ENCODE measurements around the gene MARF1. TPM values are rescaled to one million over a fixed set of nuclear protein-coding genes. Genes with fewer than 3 reads are reported as not detected.
"Not testable (repeated sequence)": the region's sequence is repeated elsewhere in the genome, so short reads cannot be mapped to it uniquely, and the experiment has no call there.

Gene MARF1
- total RNA-seq, 1 donor from 2014 or later: 16.0 TPM

DNA sequence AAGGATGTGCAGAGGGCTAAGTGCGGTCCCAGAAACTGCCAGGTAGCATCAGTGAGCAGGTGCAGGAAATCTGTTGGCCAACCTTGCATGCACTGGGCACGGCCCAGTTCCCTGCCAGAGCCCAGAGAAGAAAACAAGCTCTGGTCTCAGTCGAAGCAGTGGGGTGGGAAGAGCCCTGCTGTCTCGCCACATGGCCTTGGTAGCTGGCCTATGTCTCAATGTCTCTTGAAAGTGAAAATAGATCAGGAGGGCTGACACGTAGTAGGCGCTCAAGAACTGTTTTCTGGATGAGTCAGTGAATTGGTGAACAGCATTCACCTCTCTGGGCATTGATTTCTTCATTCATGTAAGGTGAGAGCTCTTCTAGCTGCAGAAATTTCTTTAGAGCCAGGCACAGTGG is 90.4 kb downstream of the MARF1 start:
- DNase-seq (ENCODE audit: low spot score in 2 of 2): no peak
- intact Hi-C loops (cut with DNase I): no loop called here
- Histone ChIP-seq H3K27me3 (no peaks in the 10 kb centered on the region), H3K4me1 (no peaks in the 10 kb centered on the region), H3K36me3 (peaks cover 0 to 8% of the 10 kb centered on the region in 2 donors), H3K4me3 (no peak overlapping the region), H3K27ac (no peak overlapping the region), H3K9me3 (no peaks in the 10 kb centered on the region)
- no peak for TF ChIP-seq CTCF (IDR thresholded peaks at IDR 0.05)

DNA sequence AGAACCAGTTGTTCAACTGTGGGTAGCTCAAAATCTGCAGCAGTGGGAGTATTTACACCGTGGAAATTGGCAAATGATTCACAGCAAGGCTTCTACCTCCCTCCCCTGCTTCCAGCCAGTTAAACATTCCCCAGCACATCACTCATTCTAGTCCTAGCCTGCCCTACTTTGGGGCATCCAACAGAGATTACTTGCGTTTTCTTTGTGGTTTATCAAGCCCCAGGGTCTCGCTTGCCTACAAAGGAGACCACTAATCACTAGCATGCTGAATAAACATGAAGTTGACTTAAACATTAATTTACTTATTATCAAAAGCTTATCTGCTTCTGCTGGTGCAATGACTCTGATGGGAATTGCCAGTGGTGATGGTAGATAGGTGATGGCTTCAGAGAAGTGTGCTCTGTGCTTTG is 94.5 kb downstream of the MARF1 start:
- H3K27me3 ChIP-seq: no peaks in the 10 kb centered on the region
- intact Hi-C loops (cut with DNase I): no loop called here
- H3K4me3 ChIP-seq: no peak overlapping the region
- peaks cover 0 to 6% of the 10 kb centered on the region in 2 donors for H3K4me1 ChIP-seq
- no peaks in the 10 kb centered on the region for H3K9me3 ChIP-seq
- peaks cover 0 to 5% of the 10 kb centered on the region in 2 donors for H3K36me3 ChIP-seq
- no peak for TF ChIP-seq CTCF (IDR thresholded peaks at IDR 0.05)
- H3K27ac ChIP-seq: no peak overlapping the region
- DNase-seq (ENCODE audit: low spot score in 2 of 2): no peak

DNA sequence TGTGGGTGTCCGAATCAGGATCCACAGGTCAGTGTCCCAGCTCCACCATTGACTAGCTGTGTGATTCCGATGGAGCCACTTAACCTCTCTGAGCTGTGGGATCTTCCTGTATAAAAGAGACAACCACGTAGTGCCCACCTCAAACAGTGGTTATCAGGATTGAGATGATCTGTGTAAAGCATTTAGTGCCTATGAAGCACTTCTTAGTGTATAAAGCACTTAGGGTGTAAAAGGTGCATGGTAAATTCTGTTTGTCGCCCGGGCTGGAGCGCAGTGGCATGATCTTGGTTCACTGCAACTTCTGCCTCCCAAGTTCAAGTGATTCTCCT is 95.2 kb downstream of the MARF1 start:
- Histone ChIP-seq H3K27me3 (no peaks in the 10 kb centered on the region), H3K27ac (no peak overlapping the region), H3K4me1 (peaks cover 0 to 6% of the 10 kb centered on the region in 2 donors), H3K9me3 (peaks cover 0 to 4% of the 10 kb centered on the region in 2 donors), H3K4me3 (no peak overlapping the region), H3K36me3 (peaks cover 0 to 5% of the 10 kb centered on the region in 2 donors)
- no peak for TF ChIP-seq CTCF (IDR thresholded peaks at IDR 0.05)
- intact Hi-C loops (cut with DNase I): no loop called here
- no peak for DNase-seq (ENCODE audit: low spot score in 2 of 2)

- H3K9me3 ChIP-seq; intact Hi-C loops (cut with DNase I): not testable (repeated sequence)
These were observed 95.7 kb downstream of the MARF1 start for GRCh38 chr16:15547072-15547767.

GRCh38 chr16:15545544-15545943 is 97.4 kb downstream of the MARF1 start:
- peaks cover 0 to 7% of the 10 kb centered on the region in 2 donors for H3K9me3 ChIP-seq
- peaks cover 0 to 5% of the 10 kb centered on the region in 2 donors for H3K36me3 ChIP-seq
- no peak overlapping the region for H3K4me3 ChIP-seq
- TF ChIP-seq CTCF (IDR thresholded peaks at IDR 0.05): no peak
- no peak overlapping the region for H3K27ac ChIP-seq
- DNase-seq (ENCODE audit: low spot score in 2 of 2): no peak
- peaks cover 0 to 6% of the 10 kb centered on the region in 2 donors for H3K4me1 ChIP-seq
- intact Hi-C loops (cut with DNase I): no loop called here
- H3K27me3 ChIP-seq: no peaks in the 10 kb centered on the region

More at GRCh38 chr16:15547072-15547767, 95.7 kb downstream of the MARF1 start:
- H3K27ac ChIP-seq; H3K27me3 ChIP-seq; H3K36me3 ChIP-seq; DNase-seq (ENCODE audit: low spot score in 2 of 2); H3K4me3 ChIP-seq; H3K4me1 ChIP-seq: not testable (repeated sequence)

- Histone ChIP-seq H3K27ac (peak overlapping the region in 1 of 2 donors; percentile 4), H3K9me3 (peaks cover 0 to 7% of the 10 kb centered on the region in 2 donors), H3K27me3 (no peaks in the 10 kb centered on the region), H3K36me3 (peaks cover 0 to 5% of the 10 kb centered on the region in 2 donors), H3K4me3 (no peak overlapping the region), H3K4me1 (peaks cover 0 to 6% of the 10 kb centered on the region in 2 donors)
- TF ChIP-seq CTCF (IDR thresholded peaks at IDR 0.05): no peak
- no peak for DNase-seq (ENCODE audit: low spot score in 2 of 2)
- intact Hi-C loops (cut with DNase I): no loop called here
These were observed 98.5 kb downstream of the MARF1 start for GRCh38 chr16:15544405-15544804.

Other genes starting within 250 kb of the MARF1 start
- 0.75 TPM for gene MPV17L, start 247.4 kb downstream of the MARF1 start, total RNA-seq
- gene BMERB1, start 208.6 kb downstream of the MARF1 start, total RNA-seq: 45.4 TPM
- gene NDE1, start 7.1 kb upstream of the MARF1 start, total RNA-seq: 21.9 TPM
- 694 TPM for gene MYH11, start 213.9 kb upstream of the MARF1 start, total RNA-seq
- 7.6 TPM for gene CEP20, start 245.4 kb upstream of the MARF1 start, total RNA-seq